ENCODE data around the gene RALB.

RALB gene, protein sequence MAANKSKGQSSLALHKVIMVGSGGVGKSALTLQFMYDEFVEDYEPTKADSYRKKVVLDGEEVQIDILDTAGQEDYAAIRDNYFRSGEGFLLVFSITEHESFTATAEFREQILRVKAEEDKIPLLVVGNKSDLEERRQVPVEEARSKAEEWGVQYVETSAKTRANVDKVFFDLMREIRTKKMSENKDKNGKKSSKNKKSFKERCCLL

DNA sequence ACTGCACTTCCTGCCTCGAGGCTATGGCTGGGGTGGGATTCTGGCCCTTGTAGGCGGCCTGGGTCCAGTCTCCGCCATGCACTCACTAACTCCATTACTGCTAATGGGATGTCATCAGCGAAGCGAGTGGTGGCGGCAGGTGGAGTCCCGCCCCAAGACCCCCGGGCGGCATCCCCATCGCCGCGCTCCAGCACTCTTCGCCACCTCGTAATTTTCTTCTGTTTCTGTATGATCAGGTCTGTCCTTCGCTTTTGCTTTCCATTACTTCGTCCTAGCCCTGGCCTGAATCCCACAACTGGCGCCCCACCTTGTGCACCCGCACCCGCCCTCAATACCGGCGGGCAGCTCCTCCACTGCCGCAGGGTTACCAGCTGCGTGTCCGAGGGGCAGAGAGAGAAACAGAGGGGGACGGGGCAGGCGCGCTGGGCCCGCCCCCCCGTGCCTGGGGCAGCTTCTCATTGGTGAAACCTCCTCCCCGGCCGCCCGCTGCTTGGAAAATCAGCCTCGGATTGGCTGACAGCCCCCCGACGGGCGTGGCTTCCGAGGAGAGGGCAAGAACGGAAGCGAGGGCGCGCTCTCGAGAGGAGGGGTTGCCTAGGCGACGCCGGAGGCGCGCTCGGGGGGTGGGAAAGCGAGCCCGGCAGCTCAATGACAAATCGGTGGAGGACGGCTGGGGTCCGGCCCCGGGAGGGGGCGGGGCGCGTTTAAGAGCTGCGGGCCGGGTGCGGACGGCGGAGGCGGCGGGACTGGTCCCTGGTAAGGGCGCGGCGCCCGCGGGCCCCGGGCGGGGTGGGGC, at the start of gene RALB:
Gene RALB, plus strand, starts transcription at position 628 of the 796 bp plus-strand sequence. CDS start 25,813 bp downstream, outside the sequence.
- DNase-seq, result peak; percentile 97 to 98

DNA sequence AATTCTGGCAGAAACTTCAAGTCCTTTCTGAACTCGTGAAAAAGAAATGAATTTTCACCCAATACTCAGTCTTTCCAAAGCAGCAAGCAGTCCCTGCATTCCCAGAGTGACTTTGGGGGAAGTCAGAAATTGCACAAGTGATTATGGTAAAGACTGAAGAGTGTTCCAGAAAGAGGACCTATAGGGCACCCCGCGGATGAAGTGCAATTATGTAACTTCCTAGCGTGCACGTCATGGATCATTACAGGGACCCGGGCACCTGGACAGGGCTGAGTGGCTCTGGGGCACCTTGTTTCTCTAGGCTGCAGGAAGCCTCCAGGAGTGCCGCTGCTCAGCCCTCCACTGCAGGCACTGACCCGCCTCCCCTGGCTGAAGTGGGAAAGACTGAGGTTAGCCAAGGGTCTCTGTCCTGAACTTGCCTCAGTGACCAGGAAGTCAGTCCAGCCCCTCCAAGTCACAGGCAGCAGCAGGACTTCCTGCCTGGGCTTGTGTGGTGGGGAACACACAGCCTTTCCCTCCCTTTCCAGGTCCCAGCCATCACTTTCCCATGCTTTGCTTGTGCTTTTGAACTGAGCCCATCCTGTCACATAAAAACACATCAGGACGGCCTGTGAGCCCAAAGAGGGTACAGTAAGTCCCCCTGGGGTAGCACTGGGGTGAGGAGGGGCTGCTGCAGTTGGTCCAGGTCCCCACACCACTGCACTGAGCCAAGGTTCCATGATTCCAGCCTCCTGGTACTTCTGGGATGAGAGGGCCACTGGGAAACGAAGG, 49.2 kb upstream of the RALB start:
- DNase-seq, result no peak

GRCh38 chr2:120204022-120204405, 48.6 kb upstream of the RALB start:
- no peak for DNase-seq

DNA sequence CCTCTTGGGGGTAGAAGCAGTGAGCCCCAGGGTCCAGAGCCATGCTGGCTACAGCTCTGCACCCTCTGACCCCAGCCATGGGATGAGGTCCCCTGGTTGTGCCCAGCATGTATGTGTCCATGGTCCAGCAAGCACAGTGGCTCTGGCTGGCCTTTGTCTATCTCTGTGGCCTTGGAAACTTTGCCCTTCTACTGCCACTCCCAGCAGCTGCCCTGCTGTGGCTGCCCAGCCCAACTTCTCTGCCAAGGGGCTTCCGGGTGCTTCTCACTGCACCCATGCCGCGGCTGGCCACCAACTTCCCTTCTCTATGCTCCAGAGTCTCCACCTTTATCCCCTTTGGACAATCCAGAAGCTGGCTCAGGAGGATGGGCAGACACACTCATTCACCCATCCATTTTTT, 48.2 kb upstream of the RALB start:
- no peak for DNase-seq

DNA sequence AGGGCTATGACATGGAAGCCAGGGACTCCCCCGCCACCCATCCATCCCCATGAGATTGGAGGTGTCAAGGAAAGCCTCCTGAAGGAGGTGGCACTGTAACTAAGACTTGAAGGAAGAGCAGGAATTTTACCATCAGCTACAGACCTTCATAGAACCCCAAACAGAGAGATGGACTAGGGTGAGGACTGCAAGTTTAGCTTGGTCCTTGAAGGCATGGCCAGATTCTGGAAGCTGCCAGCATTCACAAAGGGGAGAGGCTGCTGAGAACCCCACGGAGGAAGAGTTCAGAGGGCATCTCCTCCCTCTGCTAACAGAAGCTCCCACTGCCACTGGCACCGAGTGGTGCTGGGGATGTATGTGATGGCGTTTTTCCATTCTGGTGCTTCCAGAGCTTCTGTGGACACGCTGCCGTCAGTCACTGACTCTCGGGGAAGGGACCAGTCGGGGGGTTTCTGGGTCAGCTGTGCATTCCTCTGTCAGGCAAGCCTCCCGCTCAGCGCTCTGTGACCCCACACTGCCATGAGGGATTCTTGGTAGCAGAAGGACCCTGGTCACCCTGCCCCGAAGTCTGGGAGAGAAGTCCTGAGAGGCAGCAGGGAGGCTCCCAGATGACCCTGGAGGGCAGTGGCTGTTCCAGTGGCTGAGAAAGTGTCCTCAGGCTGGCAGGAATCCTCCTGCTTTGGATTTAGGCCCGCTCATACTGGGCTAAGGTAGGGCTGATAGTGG, 47.5 kb upstream of the RALB start:
- DNase-seq, result no peak

- no peak for DNase-seq
Measured at GRCh38 chr2:120206022-120206581, 46.5 kb upstream of the RALB start.

DNA sequence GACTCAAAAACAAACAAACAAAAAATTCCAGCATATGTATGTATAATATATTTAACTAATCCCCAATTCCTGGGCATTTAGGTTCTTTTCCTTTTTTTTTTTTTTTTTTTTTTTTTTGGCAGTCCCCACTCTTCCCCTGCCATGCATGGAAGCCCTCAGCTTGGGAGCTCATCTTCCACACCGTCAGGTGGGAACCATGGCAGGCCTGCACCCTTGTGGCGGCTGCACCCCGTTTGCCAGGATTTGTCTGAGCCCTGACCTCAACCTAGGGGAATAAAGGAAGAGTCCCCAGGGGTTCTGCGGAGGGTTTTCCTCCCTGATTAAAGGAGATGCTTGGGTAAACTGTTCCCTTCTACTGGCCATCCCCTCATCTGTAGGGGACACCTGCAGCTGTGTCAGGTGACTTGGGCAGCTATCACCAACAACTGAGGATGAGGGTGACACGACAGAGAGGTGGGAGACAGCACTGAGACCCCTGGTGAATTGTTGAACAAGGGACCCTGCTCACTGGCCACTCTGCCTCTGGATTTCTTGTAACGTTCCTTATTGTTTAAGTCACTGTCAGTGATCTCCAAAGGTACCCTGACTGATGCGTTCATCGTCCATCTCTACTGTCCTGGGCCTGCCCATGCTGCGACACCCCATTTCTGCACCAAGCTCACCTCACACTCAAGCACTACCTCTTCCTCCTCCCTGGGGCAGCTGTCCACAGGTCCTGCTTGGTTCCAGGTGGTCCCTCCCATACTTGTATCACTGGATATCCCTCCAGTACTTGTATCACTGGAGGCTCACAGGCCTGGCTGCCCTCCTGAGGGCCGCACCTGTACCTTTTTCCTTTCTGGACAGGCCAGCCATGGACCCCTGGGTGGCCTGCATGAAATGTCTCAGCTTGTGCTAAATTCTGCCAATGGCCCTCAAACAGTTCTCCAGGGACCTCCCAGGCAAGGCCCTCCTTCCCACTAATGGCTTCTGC, 44.0 kb upstream of the RALB start:
- DNase-seq, result no peak

DNA sequence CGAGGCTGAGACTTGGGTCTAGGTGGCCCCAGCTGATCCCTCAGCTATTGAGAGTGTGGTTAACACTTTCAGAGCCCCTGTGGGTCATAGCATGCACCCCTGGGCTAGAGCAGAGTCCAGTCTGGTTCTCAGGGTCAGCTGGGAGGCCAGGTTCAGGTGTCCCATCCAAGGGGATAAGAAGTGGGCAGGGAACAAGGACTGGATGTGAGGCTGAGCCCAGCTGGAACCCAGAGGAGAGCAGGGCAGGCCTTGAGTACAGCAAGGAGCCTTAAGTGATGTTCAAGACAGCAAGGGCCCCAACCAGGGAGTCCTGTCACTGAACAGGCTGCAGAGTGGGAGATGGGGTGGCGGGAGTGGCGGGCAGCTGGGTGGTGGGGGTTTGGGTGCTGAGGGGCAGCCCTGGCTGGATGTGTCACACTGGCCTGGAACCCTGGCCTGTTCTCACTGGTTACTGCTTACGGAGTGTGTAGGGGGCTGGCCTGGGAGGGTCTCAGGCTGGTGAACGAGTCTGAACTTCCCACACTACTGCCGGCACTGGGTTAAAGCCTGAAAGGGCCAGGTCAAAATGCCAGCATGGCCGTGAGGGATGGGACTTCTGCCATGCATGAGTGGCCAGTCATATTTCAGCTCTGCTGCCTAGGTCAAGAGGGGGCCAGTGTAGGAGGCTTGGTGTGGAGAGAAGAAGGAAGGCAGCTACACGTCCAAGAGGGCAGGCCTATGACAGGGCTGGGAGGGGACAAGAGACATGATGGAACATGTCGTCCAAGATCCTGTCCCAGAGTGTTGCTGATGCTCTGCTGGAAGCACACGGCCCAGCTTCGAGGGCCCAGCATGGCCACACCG, 43.0 kb upstream of the RALB start:
- DNase-seq, result no peak

GRCh38 chr2:120210270-120210693, 42.4 kb upstream of the RALB start:
- no peak for DNase-seq

GRCh38 chr2:120218181-120218580, 34.5 kb upstream of the RALB start:
- DNase-seq, result no peak

GRCh38 chr2:120219291-120219690, 33.4 kb upstream of the RALB start:
- no peak for DNase-seq

DNA sequence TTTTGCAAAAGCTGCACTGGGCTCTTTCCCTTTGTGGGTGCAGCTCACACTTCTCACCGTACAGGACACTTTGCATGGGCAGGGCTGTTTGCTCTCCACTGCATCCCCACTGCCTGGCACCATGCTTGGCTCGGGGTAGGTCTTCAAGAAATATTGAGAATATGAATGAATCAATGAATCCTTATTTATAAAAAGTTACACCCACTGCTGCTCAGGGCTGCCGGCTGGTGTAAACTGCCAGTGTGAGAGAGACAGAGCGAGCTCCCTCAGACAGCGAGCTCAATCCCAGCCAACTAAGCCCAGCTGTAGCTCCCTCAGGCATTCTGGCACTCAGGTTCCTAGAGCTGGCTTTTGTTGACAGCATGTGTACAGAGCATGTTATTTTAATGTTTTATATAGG, 32.9 kb upstream of the RALB start:
- DNase-seq, result no peak

- no peak for DNase-seq
Measured at GRCh38 chr2:120220756-120221155, 31.9 kb upstream of the RALB start.

DNA sequence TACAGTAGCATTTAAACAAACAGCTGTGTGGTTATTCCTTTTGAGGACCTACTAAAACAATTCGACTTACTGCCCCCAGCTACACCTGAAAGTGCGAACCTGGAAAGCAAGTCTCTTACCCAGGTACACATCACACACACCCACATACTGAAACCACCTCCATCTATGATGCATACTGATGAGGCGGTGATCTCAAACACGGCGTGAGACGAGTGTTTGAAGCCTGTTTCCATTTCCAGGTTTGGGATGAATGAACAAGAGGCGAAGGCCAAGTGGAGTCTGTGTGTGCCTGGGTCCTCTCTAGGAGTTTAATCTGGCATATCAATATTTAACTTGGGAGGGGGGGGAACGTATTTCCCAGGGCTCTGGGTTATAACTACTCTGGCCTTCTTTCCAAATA, 31.0 kb upstream of the RALB start:
- no peak for DNase-seq

DNA sequence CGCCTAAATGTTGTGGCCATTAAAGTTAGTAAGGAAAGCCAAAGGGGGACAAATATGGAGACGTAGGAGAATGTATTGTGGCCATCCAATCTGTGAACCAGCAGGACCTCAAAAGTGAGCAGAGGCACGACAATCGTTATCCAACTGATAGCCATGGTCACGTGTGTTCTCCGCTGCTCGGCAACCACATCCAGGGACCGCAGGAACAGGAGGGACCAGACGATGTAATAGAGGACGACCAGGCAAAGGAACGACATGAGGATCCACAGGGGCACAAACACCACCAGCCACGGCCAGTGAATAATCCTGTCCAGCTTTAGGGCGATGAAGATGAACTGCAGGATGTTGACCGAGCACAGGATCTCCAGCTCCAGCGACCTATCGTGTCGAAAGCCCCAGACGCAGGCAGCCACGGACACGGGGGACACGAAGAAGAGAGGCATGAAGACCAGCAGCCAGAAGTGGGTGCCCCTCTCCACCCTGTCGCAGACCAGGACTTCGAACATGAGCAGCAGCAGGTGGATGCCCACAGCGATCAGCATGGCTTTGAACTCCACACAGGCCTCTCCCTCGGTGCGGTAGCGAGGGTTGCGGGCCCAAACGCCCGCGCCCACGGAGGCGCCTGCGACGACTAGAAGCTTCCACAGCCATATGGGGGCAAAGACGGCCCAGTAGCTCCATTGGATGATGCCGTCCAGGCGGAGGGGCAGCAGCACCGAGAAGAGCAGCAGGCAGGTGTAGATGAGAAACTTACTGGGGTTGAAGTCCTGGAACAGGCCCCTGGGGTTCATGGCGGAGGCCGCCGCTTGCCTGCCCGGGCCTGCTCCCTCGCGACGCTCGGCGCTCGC, 30.2 kb upstream of the RALB start:
- DNase-seq, result no peak

DNA sequence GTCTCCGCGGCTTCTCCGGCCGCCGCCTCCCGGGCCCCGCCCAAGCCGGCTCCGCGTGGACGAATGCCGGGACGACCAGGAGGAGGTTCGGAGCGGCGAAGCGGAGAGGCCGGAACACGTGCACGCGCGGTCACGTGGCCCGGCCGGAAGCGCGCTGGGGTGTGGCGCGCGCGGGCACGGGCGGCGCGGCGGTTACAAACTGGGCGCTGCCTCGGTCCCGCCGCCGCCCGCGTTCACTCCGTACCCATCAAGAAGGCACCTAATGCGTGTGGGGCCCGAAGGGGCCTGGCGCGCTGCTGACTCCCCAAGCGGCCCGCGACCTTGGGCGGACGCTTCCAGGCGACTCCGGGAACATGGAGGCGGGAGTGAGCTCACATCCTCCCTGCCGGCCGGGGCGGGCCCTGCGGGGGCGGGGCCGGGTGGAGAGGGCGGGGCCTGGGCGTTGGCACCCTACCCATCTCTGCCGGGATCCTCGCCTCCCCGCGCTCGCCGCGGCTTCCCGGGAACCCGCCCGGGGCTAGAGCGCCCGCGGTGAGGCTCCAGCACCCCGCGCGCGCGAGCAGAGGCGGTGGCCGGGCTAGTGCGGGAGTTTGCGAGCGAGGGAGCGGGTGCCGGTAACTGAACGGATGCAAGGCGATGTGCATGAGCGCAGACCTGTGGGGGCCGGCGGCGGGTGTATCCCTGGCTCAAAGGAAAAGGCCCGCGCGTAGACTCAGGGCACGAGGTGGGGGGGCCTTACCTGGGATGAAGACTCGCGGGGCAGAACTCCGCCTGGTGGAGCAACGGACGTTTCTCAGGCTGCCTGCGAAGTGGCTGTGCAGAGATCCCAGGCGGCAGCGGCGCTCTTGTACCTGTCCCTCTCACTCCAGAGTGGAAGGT, 29.4 kb upstream of the RALB start, which contains the start of gene TMEM185B:
Gene TMEM185B, minus strand, starts transcription at position 367 of the 879 bp plus-strand sequence. CDS start 424 bp downstream, outside the sequence.
- DNase-seq, result peak in 1 of 2 experiments; percentile 26

DNA sequence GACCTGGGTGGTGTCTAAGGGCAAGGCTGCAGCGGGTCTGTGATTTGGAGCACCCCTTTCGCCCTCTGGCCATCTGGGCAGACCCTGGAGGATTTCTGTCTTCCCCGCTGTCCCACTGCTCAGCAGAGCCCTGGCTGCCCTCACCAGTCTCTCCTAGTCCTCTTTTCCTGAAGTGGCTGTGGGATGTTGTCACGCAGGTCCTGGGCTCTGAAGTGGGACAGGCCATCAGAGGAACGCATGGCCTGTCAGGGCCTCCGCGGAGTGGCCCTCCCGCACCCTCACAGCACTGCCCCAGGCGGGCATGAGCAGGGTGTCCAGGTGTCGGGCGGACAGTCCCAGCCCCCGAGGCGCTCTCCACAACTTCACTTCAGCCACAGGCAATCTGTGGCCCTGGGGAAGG, 28.4 kb upstream of the RALB start:
- no peak for DNase-seq

Measured in cerebellar nuclear complex (tissue), 1 donor.